CD14-positive monocyte (primary cell): ENCODE measurements around the gene WASF1. TPM values are rescaled to one million over a fixed set of nuclear protein-coding genes. Genes with fewer than 3 reads are reported as not detected.
A peak's percentile ranks its signal among the peaks of the same experiment; 100 is the strongest.

Experiments used
- DNase-seq, 3 donors: peaks; one replicate each; pipeline ENCODE4 v3.0.0-alpha.2; 2011 to 2022
- H2AFZ ChIP-seq: 2 replicates; pipeline ENCODE4 v1.6.0; 2012; ENCODE audit warnings: mild to moderate bottlenecking, low read depth, low read length, inconsistent platforms; ENCODE audit not compliant: insufficient read depth, poor library complexity, severe bottlenecking
- H3K27ac ChIP-seq, 2 donors: 1 replicate in 1 of 2; 2 replicates in 1 of 2; pipeline ENCODE4 v1.5.1; 2012 to 2013; ENCODE audit warnings: low read length in 2 of 2, control low read depth in 1 of 2, inconsistent platforms in 1 of 2, low read depth in 1 of 2, mild to moderate bottlenecking in 1 of 2
- H3K27me3 ChIP-seq, 2 donors: one replicate each; pipeline versions ENCODE4 v1.6.0 to v1.6.1; 2011 to 2013; ENCODE audit warnings: low read length in 2 of 2; ENCODE audit not compliant: control insufficient read depth in 2 of 2, insufficient read depth in 2 of 2
- H3K36me3 ChIP-seq, 2 donors: replicated peaks in 1 of 2; 1 replicate in 1 of 2; 2 replicates in 1 of 2; pipeline versions ENCODE4 v1.5.1 to v1.6.1; 2012 to 2013; ENCODE audit warnings: low read length in 2 of 2, control low read depth in 1 of 2, inconsistent platforms in 1 of 2, mild to moderate bottlenecking in 1 of 2; ENCODE audit not compliant: insufficient read depth in 2 of 2, control insufficient read depth in 1 of 2
- H3K4me1 ChIP-seq, 2 donors: 1 replicate in 1 of 2; 2 replicates in 1 of 2; pipeline versions ENCODE4 v1.5.1 to v1.6.1; 2012 to 2013; ENCODE audit warnings: low read length in 2 of 2, control low read depth in 1 of 2, inconsistent platforms in 1 of 2, mild to moderate bottlenecking in 1 of 2, moderate library complexity in 1 of 2; ENCODE audit not compliant: insufficient read depth in 2 of 2, control insufficient read depth in 1 of 2
- H3K4me2 ChIP-seq: replicated peaks from 2 replicates; pipeline ENCODE3; 2012; ENCODE audit warnings: low read length, moderate library complexity, mild to moderate bottlenecking; ENCODE audit not compliant: poor library complexity, severe bottlenecking; ENCODE audit errors: extremely low read depth
- H3K4me3 ChIP-seq, 3 experiments: fragments of 200-600 bp in 1 of 3; sonication (generic) in 1 of 3; replicated peaks in 1 of 3; 1 replicate in 2 of 3; 2 replicates in 1 of 3; pipeline ENCODE4 v1.5.1; 2011 to 2013; ENCODE audit warnings: low read length in 3 of 3, mild to moderate bottlenecking in 3 of 3, control low read depth in 2 of 3, low read depth in 2 of 3, inconsistent platforms in 1 of 3, moderate library complexity in 1 of 3
- H3K79me2 ChIP-seq: 2 replicates; pipeline ENCODE4 v1.6.0; 2012; ENCODE audit warnings: mild to moderate bottlenecking, control low read depth, inconsistent platforms, low read length, moderate library complexity; ENCODE audit not compliant: insufficient read depth
- H3K9ac ChIP-seq: 2 replicates; pipeline ENCODE4 v1.6.0; 2017; ENCODE audit warnings: low read length, mild to moderate bottlenecking; ENCODE audit not compliant: insufficient read depth, poor library complexity, severe bottlenecking
- H3K9me3 ChIP-seq, 2 donors: replicated peaks in 1 of 2; 1 replicate in 1 of 2; 2 replicates in 1 of 2; pipeline versions ENCODE4 v1.5.1 to v1.6.1; 2012 to 2013; ENCODE audit warnings: low read length in 2 of 2, control low read depth in 1 of 2; ENCODE audit not compliant: control insufficient read depth in 1 of 2, insufficient read depth in 1 of 2
- H4K20me1 ChIP-seq: 2 replicates; pipeline ENCODE4 v1.6.0; 2012; ENCODE audit warnings: mild to moderate bottlenecking, low read length, control low read depth, moderate library complexity; ENCODE audit not compliant: insufficient read depth
- H3K27ac Mint-ChIP-seq, 7 donors: one replicate each; pipeline ENCODE4 v1.8.0; 2020; ENCODE audit warnings: mild to moderate bottlenecking in 7 of 7, mixed read lengths in 7 of 7, moderate library complexity in 6 of 7, inconsistent platforms in 2 of 7
- H3K27me3 Mint-ChIP-seq, 3 donors: one replicate each; pipeline ENCODE4 v1.8.0; 2021 to 2022; ENCODE audit warnings: low read depth in 3 of 3, mild to moderate bottlenecking in 3 of 3, mixed read lengths in 3 of 3, moderate library complexity in 3 of 3, inconsistent platforms in 1 of 3
- H3K36me3 Mint-ChIP-seq, 2 donors: one replicate each; pipeline ENCODE4 v1.8.0; 2020; ENCODE audit warnings: mixed read lengths in 2 of 2, inconsistent platforms in 1 of 2, mild to moderate bottlenecking in 1 of 2
- H3K4me1 Mint-ChIP-seq: one replicate; pipeline ENCODE4 v1.8.0; 2020; ENCODE audit warnings: mild to moderate bottlenecking, mixed read lengths
- H3K4me3 Mint-ChIP-seq, 2 donors: one replicate each; pipeline ENCODE4 v1.8.0; 2020; ENCODE audit warnings: mild to moderate bottlenecking in 2 of 2, mixed read lengths in 2 of 2, moderate library complexity in 1 of 2
- H3K9me3 Mint-ChIP-seq, 7 donors: one replicate each; pipeline ENCODE4 v1.8.0; 2020 to 2022; ENCODE audit warnings: mixed read lengths in 7 of 7, mild to moderate bottlenecking in 6 of 7, moderate library complexity in 6 of 7, inconsistent platforms in 2 of 7
- WGBS: methylation state at CpG from one replicate; pipeline ENCODE4 v1.1.5; 2013; ENCODE audit warnings: missing lambda C conversion rate; ENCODE audit not compliant: insufficient coverage; 5-methylcytosine and 5-hydroxymethylcytosine counted together
- intact Hi-C, 2 donors: fragments of 100-400 bp; cut with micrococcal nuclease; formaldehyde crosslinking; loops; one replicate each; pipeline versions ENCODE4 v1.15.0 to v1.15.1; 2023
- polyA plus RNA-seq, 3 donors: library from polyadenylated mRNA; depleted of rRNA in 1 of 3; unstranded in 2 of 3; stranded (reverse) in 1 of 3; fragments of 300-500 nt in 2 of 3; fragments of >200 nt in 1 of 3; fragmentation: Illumina TruSeq in 2 of 3; gene quantifications; 1 replicate in 2 of 3; 2 replicates in 1 of 3; pipeline ENCODE4 v1.2.3, GENCODE V29; 2012 to 2021
- TF ChIP-seq, protein P1 (sequence below): fragments of 200-600 bp; IDR thresholded peaks from one replicate; pipeline ENCODE4 v1.8.0; 2022; ENCODE audit warnings: antibody characterized with exemption, mild to moderate bottlenecking

The WASF1 gene
- polyA plus RNA-seq, 3 donors, result 0.32 to 1.7 (median 1.4) TPM

DNA sequence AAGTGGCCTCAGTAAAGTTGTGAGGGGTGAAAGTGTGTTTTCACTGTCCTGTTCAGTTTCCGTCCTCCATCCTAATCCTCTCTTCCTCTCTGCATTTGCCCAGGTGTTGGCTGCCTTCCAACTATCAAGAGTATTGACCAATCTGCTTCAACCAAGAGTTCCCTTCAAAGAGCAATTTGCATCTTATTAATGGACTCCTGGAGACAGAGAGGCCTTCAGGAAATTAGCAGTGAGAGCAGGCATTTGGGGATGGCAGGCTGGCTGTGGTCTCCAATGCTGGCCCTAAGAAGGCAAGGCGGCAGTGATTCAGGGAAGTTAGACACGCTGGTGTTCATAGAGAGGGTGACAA is 124.1 kb downstream of the WASF1 start:
- Histone ChIP-seq H4K20me1 (no peaks in the 10 kb centered on the region), H3K27ac (no peak overlapping the region), H3K4me2 (no peak overlapping the region), H3K36me3 (no peaks in the 10 kb centered on the region), H3K4me1 (no peaks in the 10 kb centered on the region), H3K9ac (no peak overlapping the region), H2AFZ (peak overlapping the region; percentile 29), H3K9me3 (no peaks in the 10 kb centered on the region), H3K79me2 (no peaks in the 10 kb centered on the region), H3K27me3 (peaks cover 0 to 2% of the 10 kb centered on the region in 2 donors), H3K4me3 (no peak overlapping the region)
- intact Hi-C loops, result no loop called here
- peaks cover 9% of the 10 kb centered on the region for H3K4me1 Mint-ChIP-seq
- H3K27me3 Mint-ChIP-seq, result peaks cover 0 to 11% (median 4%) of the 10 kb centered on the region in 3 donors
- WGBS, result no CpG with 5 or more reads among the region's 3 CpGs
- H3K9me3 Mint-ChIP-seq, result no peaks in the 10 kb centered on the region
- H3K36me3 Mint-ChIP-seq, result no peaks in the 10 kb centered on the region
- no peak overlapping the region for H3K4me3 Mint-ChIP-seq
- no peak for DNase-seq
- peak overlapping the region in 1 of 7 donors; percentile 32 for H3K27ac Mint-ChIP-seq
- TF ChIP-seq, protein P1, sequence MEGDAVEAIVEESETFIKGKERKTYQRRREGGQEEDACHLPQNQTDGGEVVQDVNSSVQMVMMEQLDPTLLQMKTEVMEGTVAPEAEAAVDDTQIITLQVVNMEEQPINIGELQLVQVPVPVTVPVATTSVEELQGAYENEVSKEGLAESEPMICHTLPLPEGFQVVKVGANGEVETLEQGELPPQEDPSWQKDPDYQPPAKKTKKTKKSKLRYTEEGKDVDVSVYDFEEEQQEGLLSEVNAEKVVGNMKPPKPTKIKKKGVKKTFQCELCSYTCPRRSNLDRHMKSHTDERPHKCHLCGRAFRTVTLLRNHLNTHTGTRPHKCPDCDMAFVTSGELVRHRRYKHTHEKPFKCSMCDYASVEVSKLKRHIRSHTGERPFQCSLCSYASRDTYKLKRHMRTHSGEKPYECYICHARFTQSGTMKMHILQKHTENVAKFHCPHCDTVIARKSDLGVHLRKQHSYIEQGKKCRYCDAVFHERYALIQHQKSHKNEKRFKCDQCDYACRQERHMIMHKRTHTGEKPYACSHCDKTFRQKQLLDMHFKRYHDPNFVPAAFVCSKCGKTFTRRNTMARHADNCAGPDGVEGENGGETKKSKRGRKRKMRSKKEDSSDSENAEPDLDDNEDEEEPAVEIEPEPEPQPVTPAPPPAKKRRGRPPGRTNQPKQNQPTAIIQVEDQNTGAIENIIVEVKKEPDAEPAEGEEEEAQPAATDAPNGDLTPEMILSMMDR, result no peak

DNA sequence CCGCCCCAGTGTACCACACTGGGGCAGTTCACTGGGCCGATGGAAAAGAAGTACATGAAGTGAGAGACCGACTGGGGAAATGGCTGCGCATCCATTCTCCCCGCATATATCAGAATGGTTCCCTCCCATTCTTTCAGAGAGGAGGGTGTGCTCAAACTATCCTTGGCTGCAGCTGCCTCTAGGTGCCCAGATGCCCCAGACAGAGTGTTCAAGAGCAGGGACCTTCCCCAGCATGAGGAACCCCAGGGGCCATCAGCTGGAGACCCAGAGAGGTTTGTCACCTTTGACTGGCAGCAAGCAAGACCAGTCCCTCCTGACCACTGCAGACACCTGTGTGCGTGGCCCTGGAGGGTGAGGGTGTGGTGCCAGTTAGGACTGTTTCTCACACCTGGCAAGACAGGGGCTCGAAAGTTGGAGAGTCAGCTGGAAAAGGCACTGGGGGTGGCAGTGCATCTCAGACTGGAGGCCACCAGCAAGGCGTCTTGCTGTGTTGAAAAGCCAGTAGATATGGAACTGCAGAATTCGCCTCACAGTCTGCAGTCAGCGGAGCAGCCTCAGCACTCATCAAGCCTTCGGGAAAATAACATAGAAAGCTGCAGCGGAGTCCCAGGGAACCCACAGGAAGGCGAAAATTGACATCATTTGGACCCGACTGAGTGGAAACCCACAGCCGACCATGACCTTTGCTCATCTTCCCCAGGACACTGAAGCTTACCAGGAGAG is 124.6 kb downstream of the WASF1 start:
- TF ChIP-seq, protein P1, result no peak
- no peak overlapping the region for H3K9ac ChIP-seq
- Mint-ChIP-seq H3K27ac (peak overlapping the region in 1 of 7 donors; percentile 58), H3K9me3 (no peaks in the 10 kb centered on the region), H3K27me3 (peaks cover 0 to 11% (median 4%) of the 10 kb centered on the region in 3 donors), H3K4me3 (no peak overlapping the region), H3K36me3 (no peaks in the 10 kb centered on the region), H3K4me1 (peaks cover 9% of the 10 kb centered on the region)
- no peak for DNase-seq
- intact Hi-C loops, result loop anchor here in 1 of 2 donors (5.0 kb wide), 1 partner anchor 348 kb away; no protein-coding TSS in a partner anchor
- H2AFZ ChIP-seq, result peak overlapping the region; percentile 29
- no peaks in the 10 kb centered on the region for H3K9me3 ChIP-seq
- H3K36me3 ChIP-seq, result no peaks in the 10 kb centered on the region
- H3K79me2 ChIP-seq, result no peaks in the 10 kb centered on the region
- H4K20me1 ChIP-seq, result no peaks in the 10 kb centered on the region
- no peaks in the 10 kb centered on the region for H3K4me1 ChIP-seq
- 95% methylated on average over 14 of the region's 15 CpGs for WGBS
- H3K27ac ChIP-seq, result no peak overlapping the region
- peaks cover 0 to 2% of the 10 kb centered on the region in 2 donors for H3K27me3 ChIP-seq
- H3K4me3 ChIP-seq, result no peak overlapping the region
- no peak overlapping the region for H3K4me2 ChIP-seq
